Trophoblast cell (in vitro differentiated cells and primary cell): Measurements from ENCODE around the gene GGN.
"Not testable (repeated sequence)": the region's sequence is repeated elsewhere in the genome, so short reads cannot be mapped to it uniquely, and the experiment has no call there.

Source experiments
- DNase-seq, 2 donors: peaks; one replicate each; pipeline ENCODE4 v3.0.0-alpha.2; 2016
- H2AFZ ChIP-seq: 2 replicates; pipeline ENCODE4 v1.6.1; 2013; ENCODE audit warnings: low read length, moderate library complexity, mild to moderate bottlenecking; ENCODE audit not compliant: insufficient read depth, poor library complexity
- H2AK5ac ChIP-seq: 2 replicates; pipeline ENCODE4 v1.6.1; 2013; ENCODE audit warnings: mild to moderate bottlenecking, low read length
- H2BK120ac ChIP-seq: 2 replicates; pipeline ENCODE4 v1.6.1; 2013; ENCODE audit warnings: low read length, mild to moderate bottlenecking, moderate library complexity; ENCODE audit not compliant: insufficient read depth, poor library complexity
- H2BK12ac ChIP-seq: 2 replicates; pipeline ENCODE4 v1.6.1; 2013; ENCODE audit warnings: mild to moderate bottlenecking, low read length, moderate library complexity
- H2BK5ac ChIP-seq: 2 replicates; pipeline ENCODE4 v1.6.1; 2013; ENCODE audit warnings: low read length, low read depth, moderate library complexity, mild to moderate bottlenecking; ENCODE audit not compliant: poor library complexity
- H3K14ac ChIP-seq: 2 replicates; pipeline ENCODE4 v1.6.1; 2013; ENCODE audit warnings: mild to moderate bottlenecking, low read length
- H3K18ac ChIP-seq: 2 replicates; pipeline ENCODE4 v1.6.1; 2013; ENCODE audit warnings: mild to moderate bottlenecking, low read length
- H3K23ac ChIP-seq: 2 replicates; pipeline ENCODE4 v1.6.1; 2013; ENCODE audit warnings: low read length
- H3K27ac ChIP-seq: 2 replicates; pipeline ENCODE4 v1.5.1; 2013; ENCODE audit warnings: low read depth, mild to moderate bottlenecking, inconsistent platforms, low read length, moderate library complexity
- H3K27me3 ChIP-seq: 2 replicates; pipeline ENCODE4 v1.6.1; 2013; ENCODE audit warnings: inconsistent platforms, mild to moderate bottlenecking, low read length, moderate library complexity; ENCODE audit not compliant: insufficient read depth
- H3K36me3 ChIP-seq, 2 experiments: 1 replicate in 1 of 2; 2 replicates in 1 of 2; pipeline ENCODE4 v1.6.1; 2013; ENCODE audit warnings: low read length in 2 of 2, mild to moderate bottlenecking in 2 of 2, moderate library complexity in 1 of 2; ENCODE audit not compliant: insufficient read depth in 2 of 2, control insufficient read depth in 1 of 2
- H3K4ac ChIP-seq: 2 replicates; pipeline ENCODE4 v1.6.1; 2013; ENCODE audit warnings: low read depth, mild to moderate bottlenecking, low read length, moderate library complexity
- H3K4me1 ChIP-seq, 2 experiments: 1 replicate in 1 of 2; 2 replicates in 1 of 2; pipeline ENCODE4 v1.6.1; 2013; ENCODE audit warnings: low read length in 2 of 2, mild to moderate bottlenecking in 2 of 2, moderate library complexity in 1 of 2; ENCODE audit not compliant: insufficient read depth in 2 of 2, control insufficient read depth in 1 of 2
- H3K4me2 ChIP-seq: 2 replicates; pipeline ENCODE4 v1.6.1; 2013; ENCODE audit warnings: inconsistent platforms, mild to moderate bottlenecking, low read length, moderate library complexity
- H3K4me3 ChIP-seq: 2 replicates; pipeline ENCODE4 v1.5.1; 2013; ENCODE audit warnings: mild to moderate bottlenecking, low read depth, low read length, inconsistent platforms
- H3K79me1 ChIP-seq: one replicate; pipeline ENCODE4 v1.6.1; 2013; ENCODE audit warnings: low read length
- H3K79me2 ChIP-seq: 2 replicates; pipeline ENCODE4 v1.6.1; 2013; ENCODE audit warnings: low read length, mild to moderate bottlenecking; ENCODE audit not compliant: control insufficient read depth, insufficient read depth, poor library complexity
- H3K9ac ChIP-seq: 2 replicates; pipeline ENCODE4 v1.6.1; 2013; ENCODE audit warnings: mild to moderate bottlenecking, low read length
- H3K9me3 ChIP-seq: 2 replicates; pipeline ENCODE4 v1.6.1; 2013; ENCODE audit warnings: low read depth, mild to moderate bottlenecking, control low read depth, inconsistent platforms, low read length; ENCODE audit not compliant: insufficient read depth
- H4K12ac ChIP-seq: 2 replicates; pipeline ENCODE4 v1.6.1; 2013; ENCODE audit warnings: low read depth, mild to moderate bottlenecking, low read length, moderate library complexity
- H4K8ac ChIP-seq: 2 replicates; pipeline ENCODE4 v1.6.1; 2013; ENCODE audit warnings: low read depth, mild to moderate bottlenecking, low read length, moderate library complexity
- H4K91ac ChIP-seq: one replicate; pipeline ENCODE4 v1.6.1; 2013; ENCODE audit warnings: low read depth, mild to moderate bottlenecking, low read length, moderate library complexity
- WGBS: extraction: QIAGEN DNeasy Blood & Tissue Kit; methylation state at CpG from one replicate; pipeline ENCODE4 v1.1.7; 2013; ENCODE audit warnings: missing lambda C conversion rate; ENCODE audit not compliant: insufficient read length, insufficient coverage; ENCODE audit errors: extremely low coverage; 5-methylcytosine and 5-hydroxymethylcytosine counted together

The GGN gene

DNA sequence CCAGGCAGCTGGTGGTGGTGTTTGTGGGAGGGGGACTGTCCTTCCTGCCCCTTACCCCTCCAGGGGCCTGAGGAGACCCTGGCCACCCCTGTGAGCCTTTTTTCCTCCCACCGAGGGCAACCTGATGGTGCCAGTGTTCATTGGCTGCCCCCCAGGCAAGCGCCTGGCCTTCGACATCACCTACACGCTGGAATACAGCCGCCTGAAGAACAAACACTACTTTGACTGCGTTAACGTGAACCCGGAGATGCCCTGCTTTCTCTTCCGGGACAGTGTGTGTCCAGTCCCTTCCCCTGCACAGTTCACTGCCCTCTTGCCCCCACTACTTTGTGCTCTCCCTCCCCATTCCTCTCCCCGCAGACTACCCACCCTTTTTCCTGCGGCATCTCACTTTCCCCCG is 20.8 kb downstream of the GGN start:
- Histone ChIP-seq H3K79me2 (no peaks in the 10 kb centered on the region), H4K91ac (no peak overlapping the region), H3K27me3 (no peaks in the 10 kb centered on the region), H3K9me3 (peaks cover 4% of the 10 kb centered on the region), H3K4me1 (peaks cover 0 to 4% of the 10 kb centered on the region in 2 experiments), H2BK120ac (no peak overlapping the region), H2AK5ac (no peak overlapping the region), H3K14ac (no peak overlapping the region), H3K36me3 (no peaks in the 10 kb centered on the region), H3K9ac (no peak overlapping the region), H4K8ac (no peak overlapping the region), H2BK5ac (no peak overlapping the region), H3K18ac (no peak overlapping the region), H4K12ac (no peak overlapping the region), H3K4me2 (no peak overlapping the region), H3K79me1 (peaks cover 3% of the 10 kb centered on the region), H3K4ac (no peak overlapping the region), H3K4me3 (no peak overlapping the region), H3K27ac (no peak overlapping the region), H2AFZ (no peak overlapping the region), H2BK12ac (no peak overlapping the region), H3K23ac (no peak overlapping the region)
- WGBS, result no CpG with 5 or more reads among the region's 12 CpGs
- no peak for DNase-seq

DNA sequence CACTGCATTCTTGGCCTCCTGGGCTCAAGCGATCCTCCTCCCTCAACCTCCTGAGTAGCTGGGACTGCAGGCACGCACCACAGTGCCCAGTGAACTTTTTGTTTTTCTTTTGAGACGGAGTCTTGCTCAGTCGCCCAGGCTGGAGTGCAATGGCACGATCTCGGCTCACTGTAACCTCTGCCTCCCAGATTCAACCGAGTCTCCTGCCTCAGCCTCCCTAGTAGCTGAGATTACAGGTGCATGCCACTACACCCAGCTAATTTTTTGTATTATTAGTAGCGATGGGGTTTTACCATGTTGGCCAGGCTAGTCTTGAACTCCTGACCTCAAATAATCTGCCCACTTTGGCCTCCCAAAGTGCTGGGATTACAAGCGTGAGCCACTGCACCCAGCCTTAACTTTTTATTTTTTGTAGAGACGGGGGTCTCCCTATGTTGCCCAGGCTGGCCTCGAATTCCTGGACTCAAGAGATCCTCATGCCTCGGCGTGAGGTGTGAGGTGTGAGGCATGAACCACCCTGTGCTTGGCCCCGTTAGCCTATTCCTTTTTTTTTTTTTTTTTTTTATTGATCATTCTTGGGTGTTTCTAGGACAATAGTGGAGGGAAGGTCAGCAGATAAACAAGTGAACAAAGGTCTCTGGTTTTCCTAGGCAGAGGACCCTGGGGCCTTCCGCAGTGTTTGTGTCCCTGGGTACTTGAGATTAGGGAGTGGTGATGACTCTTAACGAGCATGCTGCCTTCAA is 24.7 kb downstream of the GGN start:
- H3K23ac ChIP-seq, H2BK120ac ChIP-seq, DNase-seq, H3K18ac ChIP-seq, H3K27me3 ChIP-seq, H3K9ac ChIP-seq, H4K12ac ChIP-seq, H3K4ac ChIP-seq, H3K79me2 ChIP-seq, H3K36me3 ChIP-seq, H2BK12ac ChIP-seq, H2AFZ ChIP-seq, H4K91ac ChIP-seq, H2BK5ac ChIP-seq, H3K4me1 ChIP-seq, H3K14ac ChIP-seq, H3K79me1 ChIP-seq, H4K8ac ChIP-seq, H2AK5ac ChIP-seq, H3K4me3 ChIP-seq, H3K9me3 ChIP-seq, H3K27ac ChIP-seq: not testable (repeated sequence)
- peak overlapping the region; percentile 94 for H3K4me2 ChIP-seq
- WGBS, result no CpG with 5 or more reads among the region's 16 CpGs

DNA sequence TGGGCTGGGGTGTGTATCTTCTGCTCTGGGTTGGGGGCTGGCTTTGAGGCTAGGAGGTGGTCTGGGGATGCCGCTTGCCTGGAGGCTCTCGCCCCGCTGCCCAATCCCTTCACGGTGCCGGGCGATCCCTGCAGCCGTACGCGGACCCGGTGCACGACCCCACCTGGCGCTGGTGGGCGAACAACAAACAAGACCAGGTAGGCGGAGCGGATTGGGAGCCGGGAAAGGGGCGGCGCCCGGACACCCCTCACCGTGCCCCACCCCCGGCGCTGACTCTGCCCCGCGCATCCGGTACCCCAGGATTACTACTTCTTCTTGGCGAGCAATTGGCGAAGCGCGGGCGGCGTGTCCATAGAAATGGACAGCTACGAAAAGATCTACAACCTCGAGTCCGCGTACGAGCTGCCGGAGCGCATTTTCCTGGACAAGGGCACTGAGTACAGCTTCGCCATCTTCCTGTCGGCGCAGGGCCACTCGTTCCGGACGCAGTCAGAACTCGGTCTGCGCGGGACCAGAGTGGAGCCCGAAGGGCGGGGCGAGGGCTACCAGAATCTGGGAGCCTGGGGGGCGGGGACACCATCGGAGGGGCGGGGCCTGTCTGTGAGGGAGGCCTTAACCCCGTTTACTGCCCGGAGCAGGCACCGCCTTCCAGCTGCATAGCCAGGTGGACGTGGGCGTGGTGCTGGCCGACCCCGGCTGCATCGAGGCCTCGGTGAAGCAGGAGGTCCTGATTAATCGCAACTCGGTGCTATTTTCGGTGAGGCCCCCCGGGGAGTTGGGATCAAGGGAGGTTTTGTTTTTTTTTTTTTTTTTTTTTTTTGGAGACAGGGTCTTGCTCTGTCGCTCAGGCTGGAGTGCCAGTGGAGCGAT is 25.5 kb downstream of the GGN start:
- Histone ChIP-seq H3K4me1 (peaks cover 4 to 9% of the 10 kb centered on the region in 2 experiments), H3K4me2 (peak overlapping the region; percentile 94), H4K12ac (peak overlapping the region; percentile 6), H3K27me3 (peaks cover 3% of the 10 kb centered on the region), H2BK5ac (no peak overlapping the region), H4K8ac (peak overlapping the region; percentile 64), H3K9ac (no peak overlapping the region), H2AK5ac (no peak overlapping the region), H3K4ac (no peak overlapping the region), H2AFZ (peak overlapping the region; percentile 97), H3K4me3 (peak overlapping the region; percentile 74), H3K27ac (no peak overlapping the region), H3K79me1 (peaks cover 4% of the 10 kb centered on the region), H3K18ac (peak overlapping the region; percentile 61), H3K23ac (no peak overlapping the region), H3K14ac (peak overlapping the region; percentile 5), H3K36me3 (no peaks in the 10 kb centered on the region), H2BK120ac (no peak overlapping the region), H3K79me2 (no peaks in the 10 kb centered on the region), H2BK12ac (no peak overlapping the region), H4K91ac (no peak overlapping the region), H3K9me3 (peaks cover 4% of the 10 kb centered on the region)
- no CpG with 5 or more reads among the region's 68 CpGs for WGBS
- DNase-seq, result peak; percentile 63 to 65

DNA sequence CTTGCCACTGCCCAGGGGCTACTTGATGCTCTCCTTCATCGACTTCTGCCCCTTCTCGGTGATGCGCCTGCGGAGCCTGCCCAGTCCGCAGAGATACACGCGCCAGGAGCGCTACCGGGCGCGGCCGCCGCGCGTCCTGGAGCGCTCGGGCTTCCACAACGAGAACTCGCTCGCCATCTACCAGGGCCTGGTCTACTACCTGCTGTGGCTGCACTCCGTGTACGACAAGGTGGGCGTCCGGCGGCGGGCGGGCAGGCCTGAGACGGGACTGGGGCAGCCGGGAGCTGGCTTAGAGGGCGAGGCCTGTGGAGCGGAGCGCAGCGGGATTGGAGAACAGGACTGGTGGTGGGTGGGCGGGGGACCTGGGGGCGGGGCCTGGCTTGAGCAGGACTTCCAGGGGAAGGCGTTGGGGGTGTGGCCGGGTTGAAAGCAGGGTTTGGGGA is 26.2 kb downstream of the GGN start:
- Histone ChIP-seq H3K4me1 (peaks cover 4 to 9% of the 10 kb centered on the region in 2 experiments), H3K79me1 (peaks cover 4% of the 10 kb centered on the region), H3K9ac (peak overlapping the region; percentile 42), H2BK5ac (no peak overlapping the region), H3K4me3 (peak overlapping the region; percentile 74), H3K23ac (no peak overlapping the region), H4K8ac (no peak overlapping the region), H2AFZ (peak overlapping the region; percentile 97), H3K9me3 (peaks cover 4% of the 10 kb centered on the region), H3K79me2 (no peaks in the 10 kb centered on the region), H2BK120ac (no peak overlapping the region), H3K14ac (no peak overlapping the region), H4K12ac (no peak overlapping the region), H3K18ac (no peak overlapping the region), H3K27me3 (peaks cover 3% of the 10 kb centered on the region), H3K4ac (no peak overlapping the region), H2AK5ac (no peak overlapping the region), H3K27ac (no peak overlapping the region), H2BK12ac (no peak overlapping the region), H4K91ac (no peak overlapping the region), H3K4me2 (peak overlapping the region; percentile 94), H3K36me3 (no peaks in the 10 kb centered on the region)
- peak; percentile 55 to 73 for DNase-seq
- no CpG with 5 or more reads among the region's 37 CpGs for WGBS
